Measurements from ENCODE around the gene TPM2. TPM values are rescaled to one million over a fixed set of nuclear protein-coding genes. Genes with fewer than 3 reads are reported as not detected.

Gene TPM2
- total RNA-seq, 1 donor from 2014 or later = 515 TPM

DNA sequence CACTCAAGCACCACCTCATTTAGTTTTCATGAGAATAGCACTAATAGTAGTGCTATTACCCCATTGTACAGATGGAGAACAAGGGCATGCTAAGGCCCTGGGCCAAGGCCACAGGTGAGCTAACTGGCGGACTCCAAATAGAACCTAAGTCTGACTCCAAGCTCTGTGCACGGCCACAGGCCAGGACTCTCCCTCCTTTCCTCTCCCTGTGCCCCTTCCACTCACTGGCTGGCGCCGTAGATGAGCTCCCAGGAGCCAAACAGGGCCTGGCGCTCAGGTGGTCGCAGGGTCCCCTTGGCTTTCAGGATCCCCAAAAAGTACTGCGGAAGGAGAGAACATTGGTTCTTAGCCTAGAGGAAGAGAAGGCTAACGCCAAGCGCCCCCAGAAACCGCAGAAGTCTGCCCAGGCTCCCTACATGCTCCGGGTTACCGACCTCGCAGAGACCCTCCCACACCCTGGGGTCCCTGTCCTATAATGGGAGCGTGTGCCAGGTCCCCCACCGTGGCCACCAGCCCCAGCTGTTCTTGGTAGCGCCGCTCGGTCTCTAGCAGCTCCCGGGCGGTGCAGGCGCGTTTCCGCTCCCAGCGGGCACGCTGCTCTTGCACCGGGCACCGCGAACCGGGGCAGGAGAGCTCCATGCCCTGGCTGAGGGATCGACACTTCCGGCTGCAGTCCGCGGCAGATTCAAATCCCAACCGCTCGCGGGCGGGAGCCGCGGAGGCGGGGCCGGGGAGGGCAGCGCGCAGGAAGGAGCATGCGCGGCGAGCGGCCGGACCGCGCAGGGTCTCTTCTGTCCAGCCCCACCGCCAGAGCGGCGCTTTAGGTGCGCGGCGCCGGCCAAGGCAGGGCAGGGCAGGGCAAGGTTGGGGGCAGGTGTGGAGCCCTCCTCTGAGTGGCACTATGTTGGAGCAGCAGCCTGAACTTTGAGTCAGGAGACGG lies 24.9 kb downstream of the TPM2 start, which contains the start of gene ARHGEF39:
ARHGEF39 (minus strand) TSS at position 665 of the 940 bp plus-strand sequence; CDS start at position 639, 26 bp downstream.
- Mint-ChIP-seq H3K4me3 (ENCODE audit: unreplicated experiment) (peak within 1 kb of the TSS; percentile 75), H3K27ac (ENCODE audit: unreplicated experiment) (peak within 1 kb of the TSS; percentile 79), H3K9me3 (ENCODE audit: unreplicated experiment) (no peaks in the 10 kb centered on the region), H3K4me1 (ENCODE audit: unreplicated experiment) (peaks cover 76% of the 10 kb centered on the region), H3K27me3 (ENCODE audit: unreplicated experiment) (no peaks in the 10 kb centered on the region), H3K36me3 (ENCODE audit: unreplicated experiment) (peaks cover 9% of the 10 kb centered on the region)
- peak; percentile 46 for TF ChIP-seq CTCF (IDR thresholded peaks at IDR 0.05)
- peak; percentile 93 for DNase-seq (ENCODE audit: extremely low spot score, unreplicated experiment)

- Mint-ChIP-seq H3K4me1 (ENCODE audit: unreplicated experiment) (peaks cover 67% of the 10 kb centered on the region), H3K27ac (ENCODE audit: unreplicated experiment) (peak overlapping the region; percentile 40), H3K4me3 (ENCODE audit: unreplicated experiment) (no peak overlapping the region), H3K27me3 (ENCODE audit: unreplicated experiment) (no peaks in the 10 kb centered on the region), H3K36me3 (ENCODE audit: unreplicated experiment) (peaks cover 9% of the 10 kb centered on the region), H3K9me3 (ENCODE audit: unreplicated experiment) (no peaks in the 10 kb centered on the region)
- TF ChIP-seq CTCF (IDR thresholded peaks at IDR 0.05) = no peak
- no peak for DNase-seq (ENCODE audit: extremely low spot score, unreplicated experiment)
Measured at GRCh38 chr9:35662437-35662836, 27.3 kb downstream of the TPM2 start.

DNA sequence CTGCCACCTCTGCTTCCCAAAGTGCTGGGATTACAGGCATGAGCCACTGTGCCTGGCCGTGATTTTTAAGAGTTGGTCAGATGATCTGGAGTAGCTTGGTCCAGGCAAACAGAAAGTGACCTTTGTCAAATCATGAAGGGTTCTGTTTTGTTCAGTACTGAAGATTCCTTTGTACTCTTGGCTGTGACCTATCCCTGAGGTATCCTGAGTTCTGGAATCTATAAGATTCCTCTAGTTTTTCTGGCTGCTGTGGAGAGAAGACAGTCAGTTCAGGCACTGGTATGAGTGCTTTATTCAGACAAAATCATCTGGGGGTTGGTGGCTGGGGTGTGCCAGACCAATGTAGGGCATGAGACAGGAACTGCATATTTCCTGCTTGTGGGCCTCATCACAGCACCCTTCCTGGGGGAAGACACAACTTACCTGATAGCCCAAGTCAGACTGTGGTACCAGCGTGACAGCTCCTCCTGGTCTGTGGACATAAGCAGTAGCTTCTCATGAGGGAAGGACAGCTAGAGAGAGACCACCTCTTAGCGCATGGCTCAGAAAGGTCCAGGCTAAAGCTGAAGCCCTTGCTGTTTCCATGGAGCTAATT lies 27.9 kb downstream of the TPM2 start:
- H3K27ac Mint-ChIP-seq (ENCODE audit: unreplicated experiment) = peak overlapping the region; percentile 39
- DNase-seq (ENCODE audit: extremely low spot score, unreplicated experiment) = no peak
- H3K4me1 Mint-ChIP-seq (ENCODE audit: unreplicated experiment) = peaks cover 68% of the 10 kb centered on the region
- no peaks in the 10 kb centered on the region for H3K9me3 Mint-ChIP-seq (ENCODE audit: unreplicated experiment)
- H3K27me3 Mint-ChIP-seq (ENCODE audit: unreplicated experiment) = no peaks in the 10 kb centered on the region
- no peak for TF ChIP-seq CTCF (IDR thresholded peaks at IDR 0.05)
- H3K4me3 Mint-ChIP-seq (ENCODE audit: unreplicated experiment) = no peak overlapping the region
- H3K36me3 Mint-ChIP-seq (ENCODE audit: unreplicated experiment) = peaks cover 9% of the 10 kb centered on the region

DNA sequence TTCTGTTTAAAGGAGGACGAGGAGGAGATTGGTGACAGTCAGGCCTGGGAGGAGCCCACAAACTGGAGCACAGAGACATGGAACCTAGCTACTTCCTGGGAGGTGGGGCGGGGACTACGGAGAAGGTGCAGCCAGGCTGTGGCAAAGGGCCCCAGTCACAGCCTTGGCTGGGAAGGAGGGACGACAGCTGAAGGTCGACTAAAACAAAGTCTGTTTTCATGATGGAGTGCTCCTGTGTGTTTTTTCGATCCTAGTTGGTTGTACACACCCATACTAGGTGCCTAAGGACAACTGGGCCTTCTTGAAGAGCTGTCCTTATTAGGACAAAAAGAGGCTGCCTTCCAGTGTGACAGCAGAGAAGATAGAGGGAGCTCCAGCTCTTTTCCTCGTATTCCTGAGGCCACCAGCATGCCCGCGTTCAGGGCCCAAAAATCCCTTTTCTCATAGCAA lies 28.7 kb downstream of the TPM2 start:
- no peak for DNase-seq (ENCODE audit: extremely low spot score, unreplicated experiment)
- Mint-ChIP-seq H3K36me3 (ENCODE audit: unreplicated experiment) (peaks cover 9% of the 10 kb centered on the region), H3K27me3 (ENCODE audit: unreplicated experiment) (no peaks in the 10 kb centered on the region), H3K27ac (ENCODE audit: unreplicated experiment) (peak overlapping the region; percentile 95), H3K4me1 (ENCODE audit: unreplicated experiment) (peaks cover 65% of the 10 kb centered on the region), H3K9me3 (ENCODE audit: unreplicated experiment) (no peaks in the 10 kb centered on the region), H3K4me3 (ENCODE audit: unreplicated experiment) (peak overlapping the region; percentile 52)
- TF ChIP-seq CTCF (IDR thresholded peaks at IDR 0.05) = peak; percentile 78

- H3K4me1 Mint-ChIP-seq (ENCODE audit: unreplicated experiment) = peaks cover 55% of the 10 kb centered on the region
- H3K9me3 Mint-ChIP-seq (ENCODE audit: unreplicated experiment) = no peaks in the 10 kb centered on the region
- peak overlapping the region; percentile 84 for H3K4me3 Mint-ChIP-seq (ENCODE audit: unreplicated experiment)
- no peaks in the 10 kb centered on the region for H3K27me3 Mint-ChIP-seq (ENCODE audit: unreplicated experiment)
- DNase-seq (ENCODE audit: extremely low spot score, unreplicated experiment) = no peak
- peak overlapping the region; percentile 95 for H3K27ac Mint-ChIP-seq (ENCODE audit: unreplicated experiment)
- H3K36me3 Mint-ChIP-seq (ENCODE audit: unreplicated experiment) = peaks cover 9% of the 10 kb centered on the region
- TF ChIP-seq CTCF (IDR thresholded peaks at IDR 0.05) = no peak
Measured at GRCh38 chr9:35659340-35659739, 30.4 kb downstream of the TPM2 start.

All from osteocyte (in vitro differentiated cells).